ENCODE results near the gene SIPA1. TPM values are rescaled to one million over a fixed set of nuclear protein-coding genes. Genes with fewer than 3 reads are reported as not detected.

SIPA1 gene
- total RNA-seq, 6 experiments from 2014 or later, result 23.0 to 41.3 (median 38.3) TPM

DNA sequence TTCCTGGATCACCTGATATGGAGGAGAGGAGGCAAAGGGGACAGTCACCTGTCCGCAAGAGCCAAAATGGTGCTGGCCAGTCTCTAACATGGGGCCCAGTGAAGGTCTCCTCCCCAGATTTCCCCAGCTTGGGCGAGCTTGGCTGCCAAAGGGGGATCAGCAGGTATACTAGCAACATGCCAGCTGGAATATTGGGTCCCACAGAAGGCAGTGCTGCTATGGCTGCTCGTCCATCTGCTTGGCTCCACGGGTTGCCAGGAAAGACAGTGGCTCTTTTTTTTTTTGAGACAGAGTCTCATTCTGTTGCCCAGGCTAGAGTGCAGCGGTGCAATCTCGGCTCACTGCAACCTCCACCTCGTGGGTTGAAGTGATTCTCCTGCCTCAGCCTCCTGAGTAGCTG, 61.4 kb downstream of the SIPA1 start:
- Mint-ChIP-seq H3K27ac (no peak overlapping the region), H3K27me3 (ENCODE audit: insufficient read depth) (peaks cover 35% of the 10 kb centered on the region), H3K36me3 (ENCODE audit: low read depth) (no peaks in the 10 kb centered on the region), H3K4me3 (no peak overlapping the region), H3K4me1 (ENCODE audit: low read depth) (no peaks in the 10 kb centered on the region), H3K9me3 (no peaks in the 10 kb centered on the region)
- TF ChIP-seq, protein P1, sequence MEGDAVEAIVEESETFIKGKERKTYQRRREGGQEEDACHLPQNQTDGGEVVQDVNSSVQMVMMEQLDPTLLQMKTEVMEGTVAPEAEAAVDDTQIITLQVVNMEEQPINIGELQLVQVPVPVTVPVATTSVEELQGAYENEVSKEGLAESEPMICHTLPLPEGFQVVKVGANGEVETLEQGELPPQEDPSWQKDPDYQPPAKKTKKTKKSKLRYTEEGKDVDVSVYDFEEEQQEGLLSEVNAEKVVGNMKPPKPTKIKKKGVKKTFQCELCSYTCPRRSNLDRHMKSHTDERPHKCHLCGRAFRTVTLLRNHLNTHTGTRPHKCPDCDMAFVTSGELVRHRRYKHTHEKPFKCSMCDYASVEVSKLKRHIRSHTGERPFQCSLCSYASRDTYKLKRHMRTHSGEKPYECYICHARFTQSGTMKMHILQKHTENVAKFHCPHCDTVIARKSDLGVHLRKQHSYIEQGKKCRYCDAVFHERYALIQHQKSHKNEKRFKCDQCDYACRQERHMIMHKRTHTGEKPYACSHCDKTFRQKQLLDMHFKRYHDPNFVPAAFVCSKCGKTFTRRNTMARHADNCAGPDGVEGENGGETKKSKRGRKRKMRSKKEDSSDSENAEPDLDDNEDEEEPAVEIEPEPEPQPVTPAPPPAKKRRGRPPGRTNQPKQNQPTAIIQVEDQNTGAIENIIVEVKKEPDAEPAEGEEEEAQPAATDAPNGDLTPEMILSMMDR (IDR thresholded peaks at IDR 0.05), result no peak
- no peak for DNase-seq

DNA sequence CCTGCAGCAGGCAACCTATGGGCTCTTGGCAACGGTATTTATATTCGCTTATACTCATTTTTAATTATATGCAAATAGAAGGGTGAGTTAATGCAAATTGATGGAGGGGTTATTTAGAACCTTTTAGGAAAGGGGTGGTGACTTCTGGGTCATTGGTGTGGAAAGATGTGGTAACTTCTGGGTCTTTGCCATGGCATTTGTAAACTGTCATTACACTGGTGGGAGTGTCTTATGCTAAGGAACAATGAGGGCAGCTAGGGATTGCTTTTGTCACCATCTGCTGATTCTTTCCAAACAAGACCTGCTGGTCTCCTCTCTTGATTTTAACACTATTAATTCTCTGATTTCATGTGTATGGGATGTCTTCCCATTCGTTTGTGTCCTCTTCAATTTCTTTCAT, 62.5 kb downstream of the SIPA1 start:
- Mint-ChIP-seq H3K27me3 (ENCODE audit: insufficient read depth) (peaks cover 33% of the 10 kb centered on the region), H3K36me3 (ENCODE audit: low read depth) (no peaks in the 10 kb centered on the region), H3K4me3 (no peak overlapping the region), H3K27ac (no peak overlapping the region), H3K9me3 (no peaks in the 10 kb centered on the region), H3K4me1 (ENCODE audit: low read depth) (no peaks in the 10 kb centered on the region)
- DNase-seq, result no peak
- TF ChIP-seq, protein P1 (IDR thresholded peaks at IDR 0.05), result no peak

Small RNAs within 50 kb of the gene (microRNA-seq; reads per million reads assigned to microRNA genes)
- gene MIR4489 (not detected), gene MIR4690 (not detected)

Other genes starting within 250 kb of the SIPA1 start
- 100 to 1,000 TPM; 185 to 250 (median 213) TPM for gene NEAT1, start 215.3 kb upstream of the SIPA1 start, total RNA-seq (2021; fragmentation: NEBNext Ultra II Directional; extraction: Animal tissue kit (Norgen Biotek cat#: 25700))
- 1,000 to 10,000 TPM; 3,136 to 4,087 (median 3,570) TPM for gene MALAT1, start 139.1 kb upstream of the SIPA1 start, total RNA-seq (2021; fragmentation: NEBNext Ultra II Directional; extraction: Animal tissue kit (Norgen Biotek cat#: 25700))
- 100 to 1,000 TPM; 120 to 137 (median 126) TPM for gene SCYL1, start 113.0 kb upstream of the SIPA1 start, total RNA-seq (2021; fragmentation: NEBNext Ultra II Directional; extraction: Animal tissue kit (Norgen Biotek cat#: 25700))
- 10 to 100 TPM; 64.0 to 78.1 (median 66.0) TPM for gene LTBP3, start 79.7 kb upstream of the SIPA1 start, total RNA-seq (2021; fragmentation: NEBNext Ultra II Directional; extraction: Animal tissue kit (Norgen Biotek cat#: 25700))
- 10 to 100 TPM; 57.7 to 72.0 (median 64.3) TPM for gene ZNRD2, start 67.6 kb upstream of the SIPA1 start, total RNA-seq (2021; fragmentation: NEBNext Ultra II Directional; extraction: Animal tissue kit (Norgen Biotek cat#: 25700))
- 10 to 100 TPM; 40.9 to 52.8 (median 43.7) TPM for gene FAM89B, start 65.6 kb upstream of the SIPA1 start, total RNA-seq (2021; fragmentation: NEBNext Ultra II Directional; extraction: Animal tissue kit (Norgen Biotek cat#: 25700))
- gene EHBP1L1, start 62.0 kb upstream of the SIPA1 start, total RNA-seq (2021; fragmentation: NEBNext Ultra II Directional; extraction: Animal tissue kit (Norgen Biotek cat#: 25700)), result 10 to 100 TPM; 47.5 to 69.3 (median 61.3) TPM
- under 1 TPM in 3 of 6 experiments, not detected in 3; 0.16 to 0.31 (median 0.30) TPM for gene KCNK7, start 42.3 kb upstream of the SIPA1 start, total RNA-seq (2021; fragmentation: NEBNext Ultra II Directional; extraction: Animal tissue kit (Norgen Biotek cat#: 25700))
- gene MAP3K11, start 23.9 kb upstream of the SIPA1 start, total RNA-seq (2021; fragmentation: NEBNext Ultra II Directional; extraction: Animal tissue kit (Norgen Biotek cat#: 25700)), result 10 to 100 TPM; 42.1 to 51.1 (median 46.5) TPM
- gene PCNX3, start 22.3 kb upstream of the SIPA1 start, total RNA-seq (2021; fragmentation: NEBNext Ultra II Directional; extraction: Animal tissue kit (Norgen Biotek cat#: 25700)), result 10 to 100 TPM; 51.5 to 66.7 (median 57.3) TPM
- gene RELA, start 24.8 kb downstream of the SIPA1 start, total RNA-seq (2021; fragmentation: NEBNext Ultra II Directional; extraction: Animal tissue kit (Norgen Biotek cat#: 25700)), result 10 to 100 TPM; 66.9 to 72.7 (median 69.5) TPM
- 10 to 100 TPM; 36.5 to 42.6 (median 38.9) TPM for gene KAT5, start 74.2 kb downstream of the SIPA1 start, total RNA-seq (2021; fragmentation: NEBNext Ultra II Directional; extraction: Animal tissue kit (Norgen Biotek cat#: 25700))
- gene RNASEH2C, start 82.7 kb downstream of the SIPA1 start, total RNA-seq (2021; fragmentation: NEBNext Ultra II Directional; extraction: Animal tissue kit (Norgen Biotek cat#: 25700)), result 10 to 100 TPM; 54.0 to 85.6 (median 61.4) TPM
- 10 to 100 TPM in 2 of 6 experiments, 1 to 10 TPM in 4; 8.7 to 11.1 (median 9.5) TPM for gene AP5B1, start 142.9 kb downstream of the SIPA1 start, total RNA-seq (2021; fragmentation: NEBNext Ultra II Directional; extraction: Animal tissue kit (Norgen Biotek cat#: 25700))
- not detected for gene OVOL1, start 149.0 kb downstream of the SIPA1 start, total RNA-seq (2021; fragmentation: NEBNext Ultra II Directional; extraction: Animal tissue kit (Norgen Biotek cat#: 25700))
- not detected for gene SNX32, start 195.9 kb downstream of the SIPA1 start, total RNA-seq (2021; fragmentation: NEBNext Ultra II Directional; extraction: Animal tissue kit (Norgen Biotek cat#: 25700))
- gene CFL1, start 220.1 kb downstream of the SIPA1 start, total RNA-seq (2021; fragmentation: NEBNext Ultra II Directional; extraction: Animal tissue kit (Norgen Biotek cat#: 25700)), result 1,000 to 10,000 TPM; 2,002 to 2,288 (median 2,238) TPM
- gene MUS81, start 222.3 kb downstream of the SIPA1 start, total RNA-seq (2021; fragmentation: NEBNext Ultra II Directional; extraction: Animal tissue kit (Norgen Biotek cat#: 25700)), result 10 to 100 TPM; 38.4 to 47.9 (median 43.1) TPM
- gene EFEMP2, start 234.7 kb downstream of the SIPA1 start, total RNA-seq (2021; fragmentation: NEBNext Ultra II Directional; extraction: Animal tissue kit (Norgen Biotek cat#: 25700)), result 100 to 1,000 TPM; 318 to 359 (median 329) TPM
- gene CTSW, start 241.7 kb downstream of the SIPA1 start, total RNA-seq (2021; fragmentation: NEBNext Ultra II Directional; extraction: Animal tissue kit (Norgen Biotek cat#: 25700)), result under 1 TPM in 4 of 6 experiments, not detected in 2; 0.11 to 0.22 (median 0.14) TPM